Measurements from ENCODE around the gene C17orf107.

GRCh38 chr17:4948166-4948930 lies 49.0 kb downstream of the C17orf107 start, which contains the start of gene PFN1:
- TF ChIP-seq CTCF (IDR thresholded peaks at IDR 0.05; ENCODE audit: insufficient read depth, low read length), result no peak
- no peak for TF ChIP-seq REST (IDR thresholded peaks at IDR 0.05; ENCODE audit: insufficient replicate concordance, low read depth)
- TF ChIP-seq GABPA (IDR thresholded peaks at IDR 0.05; ENCODE audit: low read depth), result peak; percentile 38

Data from HL-60 (cell line).